ENCODE results near the gene AKT3.
"Not testable (repeated sequence)": the region's sequence is repeated elsewhere in the genome, so short reads cannot be mapped to it uniquely, and the experiment has no call there.

DNA sequence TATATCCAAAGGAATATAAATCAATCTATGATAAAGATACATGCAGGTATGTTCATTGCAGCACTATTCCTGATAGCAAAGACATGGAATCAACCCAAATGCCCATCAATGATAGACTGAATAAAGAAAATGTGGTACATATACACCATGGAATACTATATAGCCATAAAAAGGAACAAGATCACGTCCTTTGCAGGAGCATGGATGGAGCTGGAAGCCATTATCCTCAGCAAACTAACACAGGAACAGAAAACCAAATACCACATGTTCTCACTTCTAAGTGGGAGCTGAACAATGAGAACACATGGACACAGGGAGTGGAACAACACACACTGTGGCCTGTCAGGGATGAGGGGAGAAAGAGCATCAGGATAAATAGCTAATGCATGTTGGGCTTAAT lies 25.1 kb downstream of the AKT3 start:
- not testable (repeated sequence) for TF ChIP-seq EZH2phosphoT487 (IDR thresholded peaks at IDR 0.05)
- TF ChIP-seq, protein P1, sequence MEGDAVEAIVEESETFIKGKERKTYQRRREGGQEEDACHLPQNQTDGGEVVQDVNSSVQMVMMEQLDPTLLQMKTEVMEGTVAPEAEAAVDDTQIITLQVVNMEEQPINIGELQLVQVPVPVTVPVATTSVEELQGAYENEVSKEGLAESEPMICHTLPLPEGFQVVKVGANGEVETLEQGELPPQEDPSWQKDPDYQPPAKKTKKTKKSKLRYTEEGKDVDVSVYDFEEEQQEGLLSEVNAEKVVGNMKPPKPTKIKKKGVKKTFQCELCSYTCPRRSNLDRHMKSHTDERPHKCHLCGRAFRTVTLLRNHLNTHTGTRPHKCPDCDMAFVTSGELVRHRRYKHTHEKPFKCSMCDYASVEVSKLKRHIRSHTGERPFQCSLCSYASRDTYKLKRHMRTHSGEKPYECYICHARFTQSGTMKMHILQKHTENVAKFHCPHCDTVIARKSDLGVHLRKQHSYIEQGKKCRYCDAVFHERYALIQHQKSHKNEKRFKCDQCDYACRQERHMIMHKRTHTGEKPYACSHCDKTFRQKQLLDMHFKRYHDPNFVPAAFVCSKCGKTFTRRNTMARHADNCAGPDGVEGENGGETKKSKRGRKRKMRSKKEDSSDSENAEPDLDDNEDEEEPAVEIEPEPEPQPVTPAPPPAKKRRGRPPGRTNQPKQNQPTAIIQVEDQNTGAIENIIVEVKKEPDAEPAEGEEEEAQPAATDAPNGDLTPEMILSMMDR (IDR thresholded peaks at IDR 0.05) = not testable (repeated sequence)

Measured in neural progenitor cell (in vitro differentiated cells).